8988T (cell line): ENCODE measurements around the gene HOTAIR.
A peak's percentile ranks its signal among the peaks of the same experiment; 100 is the strongest.

Source experiments
- DNase-seq: peaks from one replicate; pipeline ENCODE4 v3.0.0; 2011

HOTAIR gene

GRCh38 chr12:53998110-53998899 lies 23.6 kb upstream of the HOTAIR start:
- no peak for DNase-seq

GRCh38 chr12:53997204-53998109 lies 22.7 kb upstream of the HOTAIR start:
- DNase-seq = no peak

DNA sequence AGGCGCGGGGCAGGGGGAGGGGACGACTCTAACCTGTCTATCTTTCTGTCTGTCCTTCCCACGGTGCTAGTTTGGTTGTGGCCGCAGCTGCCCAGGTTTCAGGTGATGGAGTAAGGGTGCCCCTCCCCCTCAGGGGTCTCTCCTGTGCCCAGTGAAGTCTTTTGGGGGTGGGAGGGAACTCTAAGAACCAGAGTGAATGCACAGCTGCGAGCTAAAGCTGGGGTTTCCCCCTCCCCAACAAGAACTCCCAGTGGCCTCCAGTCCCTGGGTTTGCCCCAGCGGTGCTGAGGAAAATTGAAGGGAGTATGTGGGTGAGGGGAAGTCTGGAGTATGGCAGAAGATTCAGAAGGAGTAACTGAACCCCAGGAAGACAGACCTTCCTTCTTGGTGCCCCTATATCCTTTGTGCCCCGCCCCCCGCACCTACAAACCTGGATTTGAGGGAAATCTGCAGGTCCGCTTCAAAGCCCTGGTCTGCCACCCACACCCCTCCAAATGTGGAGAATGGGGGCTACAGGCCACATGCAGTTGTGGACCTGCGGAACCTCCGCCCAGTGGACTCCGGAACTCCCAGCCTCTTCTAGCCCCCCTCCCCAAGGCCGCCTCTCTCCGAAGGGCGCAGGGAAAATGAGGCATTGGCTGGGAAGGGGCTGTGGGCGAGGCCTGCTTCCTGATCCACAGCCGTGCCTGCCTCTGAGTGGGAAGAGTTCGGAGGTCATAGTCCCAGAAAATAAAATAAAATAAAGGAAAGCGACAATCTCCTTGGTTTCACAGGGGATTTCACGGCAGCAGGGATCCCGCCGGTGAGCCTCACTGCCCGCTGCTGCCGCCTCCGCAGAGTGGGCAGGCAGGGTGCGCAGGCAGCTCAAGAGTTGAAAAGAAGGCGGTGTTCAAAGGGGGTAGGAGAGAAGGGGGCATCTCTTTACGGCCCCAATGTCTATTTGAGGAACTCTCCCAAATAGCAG lies 21.8 kb upstream of the HOTAIR start:
- DNase-seq = no peak

DNA sequence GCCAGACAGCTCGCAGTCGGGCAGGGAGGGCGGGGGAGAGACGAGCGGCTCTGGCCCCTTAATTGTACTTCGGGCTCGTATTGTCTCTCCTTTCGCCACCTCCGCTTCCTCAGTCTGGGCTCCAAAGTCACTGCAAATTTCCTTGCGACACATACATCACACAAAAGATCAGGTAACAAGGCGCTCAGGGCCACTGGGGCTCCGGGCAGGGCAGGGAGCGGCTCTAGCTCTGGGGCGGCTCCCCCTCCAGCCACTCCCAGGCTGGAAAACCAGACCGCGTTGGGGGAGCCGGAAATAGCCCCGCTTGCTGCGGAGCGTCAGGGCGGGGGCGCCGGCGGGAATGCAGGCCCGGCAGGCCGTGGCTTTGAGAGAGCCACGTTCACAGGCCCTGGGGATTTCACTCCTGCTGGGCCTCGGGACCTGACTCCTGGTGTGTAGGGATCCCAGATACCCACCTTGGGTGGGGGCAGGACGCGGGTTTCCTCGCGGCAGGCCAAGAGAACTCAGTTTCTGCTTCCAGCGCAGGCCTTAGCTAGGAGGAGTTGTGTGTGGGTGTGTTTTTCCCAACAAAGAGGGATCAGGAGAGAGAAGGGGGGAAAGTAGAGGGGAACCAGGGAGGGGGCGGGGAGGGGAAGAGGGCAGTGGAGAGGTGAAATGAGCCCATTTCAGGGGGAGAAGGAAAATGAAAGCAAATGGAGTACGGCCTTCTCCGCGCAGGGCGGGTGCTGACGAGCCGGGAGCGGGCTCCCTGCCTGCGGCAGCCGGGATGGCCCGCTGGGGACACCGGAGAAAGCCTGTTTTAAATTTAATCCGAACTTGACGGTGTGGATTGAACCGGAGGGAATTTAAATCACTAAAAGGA lies 20.9 kb upstream of the HOTAIR start:
- DNase-seq = peak; percentile 88

- DNase-seq = no peak
These were observed 20.2 kb upstream of the HOTAIR start for GRCh38 chr12:53995002-53995377.

- no peak for DNase-seq
These were observed 19.7 kb upstream of the HOTAIR start for GRCh38 chr12:53994264-53995001.

- DNase-seq = no peak
These were observed 19.2 kb upstream of the HOTAIR start for GRCh38 chr12:53994009-53994263.

DNA sequence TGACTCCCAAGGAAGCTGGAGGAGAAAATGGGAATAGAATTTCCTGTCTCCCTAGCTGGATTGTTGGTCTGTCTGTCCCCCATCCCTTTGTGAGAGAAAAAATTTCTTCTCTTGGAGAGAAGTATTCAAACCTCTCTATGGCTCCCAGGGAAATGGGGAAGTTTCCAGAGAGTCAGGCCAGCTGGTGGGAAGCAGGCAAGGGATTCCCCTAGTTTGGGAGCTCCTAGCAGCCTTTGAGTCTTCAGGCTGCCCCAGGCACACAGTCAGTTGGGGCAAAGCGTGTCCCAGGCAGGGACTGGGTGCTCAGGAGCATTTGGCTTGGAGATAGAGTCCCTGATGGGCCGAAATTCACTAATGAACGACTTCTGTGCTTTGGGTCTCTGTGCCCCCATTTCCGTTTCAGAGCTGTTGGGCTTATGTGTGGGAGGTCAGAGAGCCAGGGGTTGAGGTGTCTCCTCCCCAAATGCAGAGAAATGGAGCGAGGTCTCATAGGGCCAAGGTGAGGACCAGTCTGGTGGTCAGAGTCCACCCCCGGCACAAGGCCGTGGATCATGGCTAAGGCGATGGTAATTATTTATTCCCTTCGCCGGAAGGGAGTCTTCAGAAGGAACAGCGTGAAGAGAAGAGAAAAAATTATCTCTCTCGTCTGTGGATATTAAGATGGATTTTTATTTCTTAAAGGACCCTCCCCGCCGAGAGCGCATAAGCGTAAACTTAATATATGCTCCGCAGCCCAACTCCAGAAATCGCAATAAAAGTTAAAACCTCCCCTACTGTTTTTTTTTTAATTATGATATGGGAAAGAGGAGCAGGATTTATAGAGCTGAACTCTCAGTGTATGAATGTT lies 18.6 kb upstream of the HOTAIR start:
- DNase-seq = no peak

- DNase-seq = no peak
These were observed 17.7 kb upstream of the HOTAIR start for GRCh38 chr12:53992377-53992889.

DNA sequence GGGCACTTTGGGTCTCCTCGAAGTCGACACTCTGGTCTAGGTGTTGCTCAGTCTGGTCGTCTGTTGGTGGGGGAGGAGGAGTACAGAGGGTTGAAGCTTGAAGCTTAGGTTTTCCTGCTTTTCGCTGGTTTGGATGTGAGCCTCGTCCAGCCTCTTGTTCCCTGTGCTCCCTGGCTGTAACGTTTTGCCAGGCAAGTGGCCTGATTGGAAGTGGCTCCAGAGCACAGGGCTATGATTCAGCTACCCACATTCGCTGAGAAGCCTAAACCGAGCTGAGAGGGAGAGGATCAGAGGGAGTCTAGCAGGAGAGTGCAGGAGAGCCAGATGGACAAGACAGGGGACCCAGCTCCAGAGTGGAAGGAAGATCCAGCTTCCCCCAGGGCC lies 16.3 kb upstream of the HOTAIR start:
- no peak for DNase-seq

- DNase-seq = no peak
These were observed 15.7 kb upstream of the HOTAIR start for GRCh38 chr12:53990311-53991076.

DNA sequence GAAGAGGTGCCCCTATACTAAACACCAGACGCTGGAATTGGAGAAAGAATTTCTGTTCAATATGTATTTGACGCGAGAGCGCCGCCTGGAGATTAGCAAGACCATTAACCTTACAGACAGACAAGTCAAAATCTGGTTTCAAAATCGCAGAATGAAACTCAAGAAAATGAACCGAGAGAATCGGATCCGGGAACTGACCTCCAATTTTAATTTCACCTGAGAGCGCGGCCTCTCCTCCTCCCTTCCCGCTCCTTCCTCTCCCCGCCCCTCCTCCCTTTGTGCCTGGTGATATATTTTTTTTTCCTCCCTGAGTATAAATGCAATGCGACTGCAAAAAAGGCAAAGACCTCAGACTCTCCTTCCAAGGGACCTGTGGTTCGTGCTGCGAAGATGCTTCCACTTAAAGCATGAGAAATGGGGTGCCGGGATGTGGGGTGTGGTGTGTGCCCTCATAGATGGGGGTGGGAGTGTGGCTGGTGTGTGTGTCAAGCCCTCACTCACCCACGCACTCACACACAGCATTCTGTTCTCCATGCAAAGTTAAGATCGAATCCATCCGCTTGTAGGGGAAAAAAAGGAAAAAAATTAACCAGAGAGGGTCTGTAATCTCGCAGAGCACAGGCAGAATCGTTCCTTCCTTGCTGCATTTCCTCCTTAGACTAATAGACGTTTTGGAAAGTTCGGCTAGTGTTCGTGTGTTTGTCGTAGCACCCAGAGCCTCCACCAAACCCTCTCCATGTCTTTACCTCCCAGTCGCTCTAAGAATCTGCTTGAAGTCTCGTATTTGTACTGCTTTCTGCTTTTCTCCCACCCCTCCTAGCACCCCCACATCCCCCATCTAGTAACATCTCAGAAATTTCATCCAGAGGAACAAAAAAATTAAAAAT lies 14.7 kb upstream of the HOTAIR start:
- peak; percentile 86 for DNase-seq

- DNase-seq = no peak
These were observed 13.9 kb upstream of the HOTAIR start for GRCh38 chr12:53988541-53989226.

DNA sequence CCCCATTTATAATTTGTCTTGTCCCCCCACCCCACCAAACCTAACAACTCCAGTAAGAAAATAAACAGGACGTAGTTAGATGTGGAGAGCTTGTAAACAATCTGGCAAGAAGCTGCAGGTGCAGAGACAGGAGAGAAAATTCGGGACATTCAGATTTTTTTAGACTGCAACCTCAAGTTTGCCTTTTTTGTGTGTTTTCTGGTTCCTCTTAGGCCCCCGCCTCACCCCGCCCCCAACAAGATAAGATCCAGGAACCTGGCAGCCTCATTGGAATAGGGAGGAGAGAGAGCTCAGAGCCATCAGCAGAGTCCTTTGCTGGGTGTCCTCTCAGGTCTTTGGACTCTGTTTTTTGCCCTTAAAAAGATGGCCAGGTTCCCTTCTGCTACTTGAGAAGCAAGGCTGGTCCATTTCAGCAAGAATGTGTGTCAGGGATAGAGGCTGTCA lies 13.1 kb upstream of the HOTAIR start:
- DNase-seq = no peak

GRCh38 chr12:53986686-53987483 lies 12.1 kb upstream of the HOTAIR start:
- DNase-seq = no peak

DNA sequence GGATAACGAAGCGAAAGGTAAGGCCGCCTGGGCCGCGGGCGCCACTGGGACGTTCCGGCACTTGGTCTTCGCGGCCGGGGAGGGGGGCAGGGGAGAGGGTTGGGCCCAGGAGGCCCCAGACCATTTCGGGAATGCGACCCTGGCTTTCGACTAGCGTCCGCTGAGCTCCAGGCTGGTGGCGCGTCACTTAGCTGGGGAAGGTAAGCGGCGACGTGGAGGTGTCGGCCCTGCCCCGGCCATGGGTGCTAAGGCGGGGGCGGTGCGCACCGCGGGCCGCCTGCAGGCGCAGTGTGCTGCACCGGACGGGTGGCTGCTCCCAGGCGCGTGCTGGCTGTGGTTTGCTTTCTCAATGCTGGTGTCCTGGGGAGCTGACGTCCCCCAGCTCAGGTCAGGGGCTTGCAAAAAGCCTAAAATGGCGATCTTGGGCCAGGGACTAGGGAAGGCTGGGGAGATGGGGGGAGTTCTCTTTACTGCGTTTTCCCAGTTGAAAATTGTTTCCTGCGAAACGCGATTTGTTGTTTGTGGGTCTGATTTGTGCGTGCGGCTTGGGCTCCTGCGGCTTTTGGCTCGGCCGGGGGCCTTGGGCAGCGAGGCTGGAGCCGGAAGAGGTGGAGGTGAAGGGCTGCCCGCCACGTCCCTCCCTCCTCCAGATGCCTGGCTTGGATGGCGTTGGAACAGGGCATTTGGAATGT lies 11.4 kb upstream of the HOTAIR start:
- DNase-seq = no peak
